Heart right ventricle (tissue), 16 donors: ENCODE results near the gene TRAP1. TPM values are rescaled to one million over a fixed set of nuclear protein-coding genes. Genes with fewer than 3 reads are reported as not detected.

Experiments used
- ATAC-seq, 8 donors: fragments of 200-7000 bp; cut with Tn5 transposase; one replicate each; pipeline ENCODE4 v1.9.1; 2020; ENCODE audit warnings: mild to moderate bottlenecking in 8 of 8, moderate library complexity in 8 of 8, moderate number of reproducible peaks in 1 of 8
- DNase-seq, 2 donors: peaks; one replicate each; pipeline ENCODE4 v3.0.0-alpha.2; 2020
- H3K27ac ChIP-seq, 10 donors: fragments of 200-600 bp; sonication (generic) in 2 of 10; one replicate each; pipeline versions ENCODE4 v1.5.0 to v1.8.0; 2020 to 2022; ENCODE audit warnings: mild to moderate bottlenecking in 3 of 10
- H3K27me3 ChIP-seq, 7 donors: fragments of 200-600 bp; one replicate each; pipeline ENCODE4 v1.8.0; 2021 to 2022; ENCODE audit warnings: mild to moderate bottlenecking in 2 of 7
- H3K36me3 ChIP-seq, 9 donors: fragments of 200-600 bp; sonication (generic) in 1 of 9; one replicate each; pipeline versions ENCODE4 v1.5.0 to v1.8.0; 2020 to 2022; ENCODE audit warnings: mild to moderate bottlenecking in 2 of 9
- H3K4me1 ChIP-seq, 9 donors: fragments of 200-600 bp; sonication (generic) in 1 of 9; one replicate each; pipeline versions ENCODE4 v1.5.0 to v1.8.0; 2020 to 2022; ENCODE audit warnings: mild to moderate bottlenecking in 4 of 9
- H3K4me3 ChIP-seq, 10 donors: fragments of 200-600 bp; sonication (generic) in 2 of 10; one replicate each; pipeline versions ENCODE4 v1.5.0 to v1.8.0; 2020 to 2022; ENCODE audit warnings: mild to moderate bottlenecking in 7 of 10, moderate library complexity in 2 of 10
- H3K9me3 ChIP-seq, 11 donors: fragments of 200-600 bp in 10 of 11; sonication (generic) in 2 of 11; one replicate each; pipeline versions ENCODE4 v1.5.0 to v1.8.0; 2013 to 2022; ENCODE audit warnings: mild to moderate bottlenecking in 2 of 11, control low read depth in 1 of 11, moderate library complexity in 1 of 11
- CTCF ChIP-seq, 9 donors: fragments of 200-600 bp; sonication (generic) in 2 of 9; IDR thresholded peaks; one replicate each; pipeline versions ENCODE4 v1.5.0 to v1.8.0; 2021 to 2022; ENCODE audit warnings: antibody characterized with exemption in 9 of 9, mild to moderate bottlenecking in 5 of 9, moderate library complexity in 1 of 9
- WGBS, 2 donors: extraction: QIAGEN DNeasy Blood & Tissue Kit; methylation state at CpG; one replicate each; pipeline ENCODE4 v1.1.7; 2013; ENCODE audit warnings: inconsistent platforms in 1 of 2; 5-methylcytosine and 5-hydroxymethylcytosine counted together
- intact Hi-C, 10 donors: fragments of 100-400 bp; cut with DNase I; formaldehyde crosslinking; loops; one replicate each; pipeline versions ENCODE4 v1.11.1 to v1.14.2; 2022
- polyA plus RNA-seq, 2 donors: library from polyadenylated mRNA; stranded (reverse); fragments of 200-250 nt; gene quantifications; one replicate each; pipeline ENCODE4 v1.2.3, GENCODE V29; 2013
- total RNA-seq, 10 donors: library from RNA; stranded (reverse); fragmentation: NEBNext Ultra II Directional in 3 of 10; extraction: Animal tissue kit (Norgen Biotek cat#: 25700) in 3 of 10; gene quantifications; one replicate each; pipeline versions ENCODE4 v1.2.1 to v1.2.4, GENCODE V29; 2021 to 2023
- donor health status: Arrhythmogenic right ventricular cardiomyopathy.
- donor health status: ischemic (EF 13 %, LVEDD 7.1; RV severe dilation, severe dysfunction).
- donor health status: healthy with polysubstance abuse.
- donor health status: DM: no; HTN: yes; CAD: no.
- donor health status: DM: no; HTN: no; CAD: no.
- donor health status: ischemic (EF 25% LVEDD 6.9; RV normal size, moderate dysfunction).
- donor health status: ischemic (EF 25% LVEDD 5.7; RV mildly dilated, moderate dysfunction).
- donor health status: healthy.
- donor health status: DM: yes; HTN: yes; CAD: no.
- donor health status: Ischemic cardiomyopathy.
- donor health status: ischemic (EF 35%, LVEDD 5.7; RV mildly dilated, moderate dysfunction).
- donor health status: nonischemic (EF 11% LVEDD 7.7; RV severe dilation, severe dysfunction).
- donor health status: DM: yes; HTN: yes; CAD: no.
- donor health status: PGD.
- donor health status: ischemic (EF 29% LVEDD 5.4; RV normal size, mild dysfunction).
- donor health status: nonischemic (EF 23%, LVEDD 6.1; RV moderate dilation, normal function).

Gene TRAP1
- total and polyA plus RNA-seq, 12 donors: 57.3 to 148 (median 120) TPM

GRCh38 chr16:3655396-3656159 lies 61.7 kb downstream of the TRAP1 start:
- no peaks in the 10 kb centered on the region for H3K27me3 ChIP-seq
- H3K27ac ChIP-seq: peak overlapping the region in 4 of 10 donors; percentile 15 to 59 (median 30)
- peaks cover 0 to 86% (median 35%) of the 10 kb centered on the region in 9 donors for H3K36me3 ChIP-seq
- DNase-seq (no peak), ATAC-seq (peak in 7 of 8 donors; percentile 14 to 56 (median 36))
- no peak overlapping the region for H3K4me3 ChIP-seq
- 71 to 77% methylated on average over 21 of the region's 21 CpGs for WGBS, 2 donors
- TF ChIP-seq CTCF (IDR thresholded peaks at IDR 0.05): no peak
- peaks cover 0 to 20% (median 8%) of the 10 kb centered on the region in 9 donors for H3K4me1 ChIP-seq
- intact Hi-C loops: no loop called here
- H3K9me3 ChIP-seq: no peaks in the 10 kb centered on the region

- Histone ChIP-seq H3K9me3 (no peaks in the 10 kb centered on the region), H3K27ac (peak overlapping the region in 5 of 10 donors; percentile 15 to 59 (median 31)), H3K36me3 (peaks cover 0 to 81% (median 30%) of the 10 kb centered on the region in 9 donors), H3K4me1 (peaks cover 0 to 20% (median 8%) of the 10 kb centered on the region in 9 donors), H3K4me3 (no peak overlapping the region), H3K27me3 (no peaks in the 10 kb centered on the region)
- DNase-seq: no peak
- intact Hi-C loops: no loop called here
- peak in 6 of 8 donors; percentile 31 to 66 (median 40) for ATAC-seq
- WGBS, 2 donors: 63 to 79% methylated on average over 12 of the region's 12 CpGs
- TF ChIP-seq CTCF (IDR thresholded peaks at IDR 0.05): no peak
Observed at GRCh38 chr16:3655030-3655395, 62.3 kb downstream of the TRAP1 start.

DNA sequence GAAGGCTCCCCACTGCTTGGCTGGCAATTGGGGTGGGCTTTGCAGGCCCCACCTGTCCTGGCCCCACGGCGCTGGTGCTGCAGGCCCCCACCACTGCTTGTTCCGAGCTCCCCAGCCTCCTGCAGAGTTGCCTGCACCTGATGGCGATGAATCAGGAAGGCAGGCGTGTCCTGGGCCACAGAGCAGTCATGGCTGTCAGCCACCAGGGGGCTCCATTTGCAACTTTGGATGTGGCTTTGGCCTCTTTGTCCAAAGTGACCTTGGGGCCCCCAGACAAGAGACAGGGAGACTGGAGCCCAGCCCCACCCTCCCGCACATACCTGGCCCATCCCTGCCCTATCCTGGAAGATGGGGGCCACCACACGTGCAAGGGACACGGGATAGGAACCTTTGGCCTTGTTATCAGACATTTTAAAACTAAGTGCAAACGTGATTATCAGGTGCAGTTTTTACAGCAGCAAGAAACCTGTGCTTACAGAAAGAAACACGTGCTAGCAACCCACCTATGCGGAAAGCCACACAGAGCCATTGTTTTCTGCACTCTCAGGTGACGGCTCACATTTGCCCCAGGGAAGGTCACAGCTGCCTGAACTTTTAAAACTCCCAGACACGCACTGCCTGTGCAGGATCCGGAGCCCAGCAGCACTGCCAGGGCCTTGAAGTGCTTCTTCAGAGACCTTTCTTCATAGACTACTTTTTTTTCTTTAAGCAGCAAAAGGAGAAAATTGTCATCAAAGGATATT lies 62.9 kb downstream of the TRAP1 start, which contains the start of gene DNASE1:
DNASE1 (plus strand) TSS at position 443 of the 743 bp plus-strand sequence. CDS start 683 bp downstream, outside the sequence.
- intact Hi-C loops: no loop called here
- Histone ChIP-seq H3K27ac (peak within 1 kb of the TSS in 6 of 10 donors; percentile 15 to 59 (median 35)), H3K9me3 (no peaks in the 10 kb centered on the region), H3K4me3 (no peak within 1 kb of the TSS), H3K4me1 (peaks cover 0 to 20% (median 8%) of the 10 kb centered on the region in 9 donors), H3K36me3 (peaks cover 0 to 75% (median 28%) of the 10 kb centered on the region in 9 donors), H3K27me3 (no peaks in the 10 kb centered on the region)
- TF ChIP-seq CTCF (IDR thresholded peaks at IDR 0.05): peak; percentile 39 to 84 (median 64)
- ATAC-seq (peak; percentile 45 to 78 (median 55)), DNase-seq (peak; percentile 39 to 58)
- 62 to 67% methylated on average over 14 of the region's 14 CpGs for WGBS, 2 donors
